HepG2 (cell line): ENCODE results near the gene PKM.

Experiments
- FOXJ3 ChIP-seq: sonication (generic); formaldehyde crosslinking; IDR thresholded peaks from 2 replicates; pipeline ENCODE4 v1.4.0; 2020; ENCODE audit warnings: missing genetic modification reagents, mild to moderate bottlenecking, borderline replicate concordance
- NFRKB ChIP-seq: fragments of 450-650 bp; IDR thresholded peaks from 2 replicates; pipeline ENCODE4 v1.6.1; 2017
- ZNF274 ChIP-seq: sonication (generic); formaldehyde crosslinking; IDR thresholded peaks from 2 replicates; pipeline ENCODE4 v1.5.1; 2020; ENCODE audit warnings: mild to moderate bottlenecking, missing genetic modification reagents
- TF ChIP-seq, protein P1 (sequence below): sonication (generic); formaldehyde crosslinking; IDR thresholded peaks from 2 replicates; pipeline ENCODE4 v1.5.0; 2020; ENCODE audit warnings: mild to moderate bottlenecking, missing genetic modification reagents, moderate library complexity

DNA sequence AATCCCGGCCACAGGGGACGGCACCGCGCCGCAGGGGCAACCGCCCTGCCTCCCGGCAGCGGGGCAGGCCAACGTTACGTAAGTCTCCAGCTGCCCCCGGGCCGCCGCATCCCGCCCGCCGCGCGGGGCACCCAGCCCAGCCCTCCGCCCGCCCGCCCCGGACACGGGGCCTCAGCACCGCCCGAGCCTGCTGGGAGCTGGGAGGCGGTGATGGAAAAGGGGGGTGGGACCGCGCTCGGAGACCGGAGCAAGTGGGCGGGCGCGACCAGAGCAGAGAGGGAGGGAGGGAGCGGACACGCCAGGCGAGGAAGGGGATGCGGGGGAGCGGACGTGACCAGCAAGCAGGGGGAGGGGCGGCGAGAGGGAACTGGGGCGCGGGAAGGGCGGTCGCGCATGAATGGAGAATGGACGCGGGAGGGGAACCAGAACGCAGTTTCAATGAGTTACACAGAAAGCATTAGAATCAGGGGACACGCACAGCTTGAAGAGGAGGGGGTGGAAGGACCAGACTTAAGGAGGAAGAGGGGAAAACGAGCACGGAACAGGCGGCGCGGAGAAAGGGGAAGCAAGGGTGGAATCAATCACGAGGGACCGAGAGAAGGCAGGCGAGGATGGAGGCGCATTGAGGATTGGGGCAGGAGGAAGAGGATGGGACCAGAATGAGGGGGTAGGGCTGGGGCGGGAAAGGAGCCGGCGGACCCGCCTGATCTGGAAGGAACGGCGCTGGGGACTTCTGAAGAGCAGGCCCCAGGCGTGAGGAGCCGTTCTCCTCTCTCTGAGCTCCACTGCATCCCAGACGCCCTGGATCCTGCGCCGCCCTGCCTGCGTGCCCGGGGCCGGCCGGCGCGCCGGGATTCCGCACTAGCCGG is 559 bp downstream of the PKM start:
- TF ChIP-seq, protein P1, sequence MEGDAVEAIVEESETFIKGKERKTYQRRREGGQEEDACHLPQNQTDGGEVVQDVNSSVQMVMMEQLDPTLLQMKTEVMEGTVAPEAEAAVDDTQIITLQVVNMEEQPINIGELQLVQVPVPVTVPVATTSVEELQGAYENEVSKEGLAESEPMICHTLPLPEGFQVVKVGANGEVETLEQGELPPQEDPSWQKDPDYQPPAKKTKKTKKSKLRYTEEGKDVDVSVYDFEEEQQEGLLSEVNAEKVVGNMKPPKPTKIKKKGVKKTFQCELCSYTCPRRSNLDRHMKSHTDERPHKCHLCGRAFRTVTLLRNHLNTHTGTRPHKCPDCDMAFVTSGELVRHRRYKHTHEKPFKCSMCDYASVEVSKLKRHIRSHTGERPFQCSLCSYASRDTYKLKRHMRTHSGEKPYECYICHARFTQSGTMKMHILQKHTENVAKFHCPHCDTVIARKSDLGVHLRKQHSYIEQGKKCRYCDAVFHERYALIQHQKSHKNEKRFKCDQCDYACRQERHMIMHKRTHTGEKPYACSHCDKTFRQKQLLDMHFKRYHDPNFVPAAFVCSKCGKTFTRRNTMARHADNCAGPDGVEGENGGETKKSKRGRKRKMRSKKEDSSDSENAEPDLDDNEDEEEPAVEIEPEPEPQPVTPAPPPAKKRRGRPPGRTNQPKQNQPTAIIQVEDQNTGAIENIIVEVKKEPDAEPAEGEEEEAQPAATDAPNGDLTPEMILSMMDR, result 0 out of 2 replicates have a peak, but pooled peaks have one; percentile 13
- TF ChIP-seq NFRKB, result no peak
- TF ChIP-seq FOXJ3 (CRISPR knock-in tag), result no peak
- no peak; the same call in 1 of the 2 replicates for TF ChIP-seq ZNF274
